ENCODE results near the gene LIM2.

DNA sequence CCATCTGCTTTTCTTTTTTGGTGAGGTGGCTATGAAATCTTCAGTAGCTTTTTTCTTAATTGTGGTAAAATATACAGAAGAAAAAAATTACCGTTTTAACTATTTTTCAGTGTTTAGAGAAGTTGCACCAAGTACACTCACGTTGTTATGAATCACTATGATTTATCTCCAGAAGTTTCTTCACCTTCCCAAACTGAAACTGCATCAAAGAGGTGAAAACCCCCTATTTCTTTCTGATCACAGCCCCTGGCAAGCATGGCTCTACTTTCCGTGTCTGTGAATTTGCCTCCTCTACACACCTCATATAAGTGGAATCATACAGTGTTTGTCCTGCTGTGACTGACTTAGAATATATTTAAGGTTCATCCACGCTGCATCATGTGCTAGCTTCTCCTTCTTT lies 45.3 kb upstream of the LIM2 start:
- TF ChIP-seq, protein P1, sequence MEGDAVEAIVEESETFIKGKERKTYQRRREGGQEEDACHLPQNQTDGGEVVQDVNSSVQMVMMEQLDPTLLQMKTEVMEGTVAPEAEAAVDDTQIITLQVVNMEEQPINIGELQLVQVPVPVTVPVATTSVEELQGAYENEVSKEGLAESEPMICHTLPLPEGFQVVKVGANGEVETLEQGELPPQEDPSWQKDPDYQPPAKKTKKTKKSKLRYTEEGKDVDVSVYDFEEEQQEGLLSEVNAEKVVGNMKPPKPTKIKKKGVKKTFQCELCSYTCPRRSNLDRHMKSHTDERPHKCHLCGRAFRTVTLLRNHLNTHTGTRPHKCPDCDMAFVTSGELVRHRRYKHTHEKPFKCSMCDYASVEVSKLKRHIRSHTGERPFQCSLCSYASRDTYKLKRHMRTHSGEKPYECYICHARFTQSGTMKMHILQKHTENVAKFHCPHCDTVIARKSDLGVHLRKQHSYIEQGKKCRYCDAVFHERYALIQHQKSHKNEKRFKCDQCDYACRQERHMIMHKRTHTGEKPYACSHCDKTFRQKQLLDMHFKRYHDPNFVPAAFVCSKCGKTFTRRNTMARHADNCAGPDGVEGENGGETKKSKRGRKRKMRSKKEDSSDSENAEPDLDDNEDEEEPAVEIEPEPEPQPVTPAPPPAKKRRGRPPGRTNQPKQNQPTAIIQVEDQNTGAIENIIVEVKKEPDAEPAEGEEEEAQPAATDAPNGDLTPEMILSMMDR (IDR thresholded peaks at IDR 0.05; ENCODE audit: poor library complexity) = no peak
- no peak for TF ChIP-seq EZH2phosphoT487 (IDR thresholded peaks at IDR 0.05; ENCODE audit: low read depth, severe bottlenecking, unreplicated experiment)
